WTC11 (cell line): ENCODE measurements around the gene PTPRG.

Source experiments
- FOXP1 ChIP-seq: sonication (generic); formaldehyde crosslinking; IDR thresholded peaks from 2 replicates; pipeline ENCODE4 v1.8.0; 2022; ENCODE audit warnings: missing genetic modification reagents, mild to moderate bottlenecking, moderate library complexity, borderline replicate concordance
- TF ChIP-seq, protein P1 (sequence below): sonication (generic); formaldehyde crosslinking; IDR thresholded peaks from 2 replicates; pipeline ENCODE4 v1.8.0; 2023; ENCODE audit warnings: missing genetic modification reagents, mild to moderate bottlenecking, borderline replicate concordance
- TF ChIP-seq, protein P2 (sequence below): sonication (generic); formaldehyde crosslinking; conservative IDR thresholded peaks from 2 replicates; pipeline ENCODE4 v1.8.1; 2022; ENCODE audit warnings: mild to moderate bottlenecking, missing genetic modification reagents
- TF ChIP-seq, protein P3 (sequence below): sonication (generic); formaldehyde crosslinking; IDR thresholded peaks from 2 replicates; pipeline ENCODE4 v1.8.1; 2022; ENCODE audit warnings: missing genetic modification reagents, borderline replicate concordance
- TF ChIP-seq, protein P4 (sequence below): fragments of 200-600 bp; IDR thresholded peaks from 2 replicates; pipeline ENCODE4 v1.8.0; 2022; ENCODE audit warnings: antibody characterized with exemption

DNA sequence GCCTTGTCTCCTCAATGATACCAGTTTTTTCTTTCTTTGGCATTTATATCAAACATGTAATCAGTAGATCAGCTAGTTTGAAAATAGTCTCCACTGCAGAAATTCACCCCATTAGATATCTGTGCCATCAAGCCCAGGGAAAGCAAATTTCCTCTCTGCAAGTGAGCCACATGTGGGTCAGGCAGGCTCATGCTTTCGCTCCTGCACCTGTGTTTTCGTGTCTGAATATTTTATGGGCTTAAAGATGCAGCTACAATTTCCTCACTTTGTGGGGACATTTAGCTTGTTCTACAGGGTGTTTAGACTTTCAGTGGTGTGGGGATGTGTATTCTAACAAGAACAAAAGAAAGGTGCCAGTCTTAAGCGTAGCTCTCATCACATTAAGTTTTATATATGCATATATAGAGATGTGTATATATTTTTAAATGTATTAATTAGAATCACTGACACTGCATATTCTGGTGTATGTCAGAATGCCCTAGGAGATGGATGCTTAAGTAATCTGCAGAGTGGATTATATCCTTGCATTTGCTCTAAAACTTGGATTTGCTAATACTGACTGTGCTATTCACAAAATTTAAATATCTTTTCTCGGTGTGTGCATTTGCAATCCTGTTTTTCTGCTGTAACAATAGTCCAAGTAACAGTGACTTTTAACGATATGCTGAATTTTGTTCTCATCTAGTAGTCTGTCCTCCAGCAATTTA, 372.6 kb downstream of the PTPRG start:
- TF ChIP-seq, protein P1, sequence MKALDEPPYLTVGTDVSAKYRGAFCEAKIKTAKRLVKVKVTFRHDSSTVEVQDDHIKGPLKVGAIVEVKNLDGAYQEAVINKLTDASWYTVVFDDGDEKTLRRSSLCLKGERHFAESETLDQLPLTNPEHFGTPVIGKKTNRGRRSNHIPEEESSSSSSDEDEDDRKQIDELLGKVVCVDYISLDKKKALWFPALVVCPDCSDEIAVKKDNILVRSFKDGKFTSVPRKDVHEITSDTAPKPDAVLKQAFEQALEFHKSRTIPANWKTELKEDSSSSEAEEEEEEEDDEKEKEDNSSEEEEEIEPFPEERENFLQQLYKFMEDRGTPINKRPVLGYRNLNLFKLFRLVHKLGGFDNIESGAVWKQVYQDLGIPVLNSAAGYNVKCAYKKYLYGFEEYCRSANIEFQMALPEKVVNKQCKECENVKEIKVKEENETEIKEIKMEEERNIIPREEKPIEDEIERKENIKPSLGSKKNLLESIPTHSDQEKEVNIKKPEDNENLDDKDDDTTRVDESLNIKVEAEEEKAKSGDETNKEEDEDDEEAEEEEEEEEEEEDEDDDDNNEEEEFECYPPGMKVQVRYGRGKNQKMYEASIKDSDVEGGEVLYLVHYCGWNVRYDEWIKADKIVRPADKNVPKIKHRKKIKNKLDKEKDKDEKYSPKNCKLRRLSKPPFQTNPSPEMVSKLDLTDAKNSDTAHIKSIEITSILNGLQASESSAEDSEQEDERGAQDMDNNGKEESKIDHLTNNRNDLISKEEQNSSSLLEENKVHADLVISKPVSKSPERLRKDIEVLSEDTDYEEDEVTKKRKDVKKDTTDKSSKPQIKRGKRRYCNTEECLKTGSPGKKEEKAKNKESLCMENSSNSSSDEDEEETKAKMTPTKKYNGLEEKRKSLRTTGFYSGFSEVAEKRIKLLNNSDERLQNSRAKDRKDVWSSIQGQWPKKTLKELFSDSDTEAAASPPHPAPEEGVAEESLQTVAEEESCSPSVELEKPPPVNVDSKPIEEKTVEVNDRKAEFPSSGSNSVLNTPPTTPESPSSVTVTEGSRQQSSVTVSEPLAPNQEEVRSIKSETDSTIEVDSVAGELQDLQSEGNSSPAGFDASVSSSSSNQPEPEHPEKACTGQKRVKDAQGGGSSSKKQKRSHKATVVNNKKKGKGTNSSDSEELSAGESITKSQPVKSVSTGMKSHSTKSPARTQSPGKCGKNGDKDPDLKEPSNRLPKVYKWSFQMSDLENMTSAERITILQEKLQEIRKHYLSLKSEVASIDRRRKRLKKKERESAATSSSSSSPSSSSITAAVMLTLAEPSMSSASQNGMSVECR (CRISPR knock-in tag) = no peak
- TF ChIP-seq, protein P2, sequence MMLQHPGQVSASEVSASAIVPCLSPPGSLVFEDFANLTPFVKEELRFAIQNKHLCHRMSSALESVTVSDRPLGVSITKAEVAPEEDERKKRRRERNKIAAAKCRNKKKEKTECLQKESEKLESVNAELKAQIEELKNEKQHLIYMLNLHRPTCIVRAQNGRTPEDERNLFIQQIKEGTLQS (CRISPR knock-in tag) = no peak
- TF ChIP-seq FOXP1 (CRISPR knock-in tag) = no peak
- TF ChIP-seq, protein P3, sequence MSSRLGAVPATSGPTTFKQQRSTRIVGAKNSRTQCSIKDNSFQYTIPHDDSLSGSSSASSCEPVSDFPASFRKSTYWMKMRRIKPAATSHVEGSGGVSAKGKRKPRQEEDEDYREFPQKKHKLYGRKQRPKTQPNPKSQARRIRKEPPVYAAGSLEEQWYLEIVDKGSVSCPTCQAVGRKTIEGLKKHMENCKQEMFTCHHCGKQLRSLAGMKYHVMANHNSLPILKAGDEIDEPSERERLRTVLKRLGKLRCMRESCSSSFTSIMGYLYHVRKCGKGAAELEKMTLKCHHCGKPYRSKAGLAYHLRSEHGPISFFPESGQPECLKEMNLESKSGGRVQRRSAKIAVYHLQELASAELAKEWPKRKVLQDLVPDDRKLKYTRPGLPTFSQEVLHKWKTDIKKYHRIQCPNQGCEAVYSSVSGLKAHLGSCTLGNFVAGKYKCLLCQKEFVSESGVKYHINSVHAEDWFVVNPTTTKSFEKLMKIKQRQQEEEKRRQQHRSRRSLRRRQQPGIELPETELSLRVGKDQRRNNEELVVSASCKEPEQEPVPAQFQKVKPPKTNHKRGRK = no peak
- TF ChIP-seq, protein P4, sequence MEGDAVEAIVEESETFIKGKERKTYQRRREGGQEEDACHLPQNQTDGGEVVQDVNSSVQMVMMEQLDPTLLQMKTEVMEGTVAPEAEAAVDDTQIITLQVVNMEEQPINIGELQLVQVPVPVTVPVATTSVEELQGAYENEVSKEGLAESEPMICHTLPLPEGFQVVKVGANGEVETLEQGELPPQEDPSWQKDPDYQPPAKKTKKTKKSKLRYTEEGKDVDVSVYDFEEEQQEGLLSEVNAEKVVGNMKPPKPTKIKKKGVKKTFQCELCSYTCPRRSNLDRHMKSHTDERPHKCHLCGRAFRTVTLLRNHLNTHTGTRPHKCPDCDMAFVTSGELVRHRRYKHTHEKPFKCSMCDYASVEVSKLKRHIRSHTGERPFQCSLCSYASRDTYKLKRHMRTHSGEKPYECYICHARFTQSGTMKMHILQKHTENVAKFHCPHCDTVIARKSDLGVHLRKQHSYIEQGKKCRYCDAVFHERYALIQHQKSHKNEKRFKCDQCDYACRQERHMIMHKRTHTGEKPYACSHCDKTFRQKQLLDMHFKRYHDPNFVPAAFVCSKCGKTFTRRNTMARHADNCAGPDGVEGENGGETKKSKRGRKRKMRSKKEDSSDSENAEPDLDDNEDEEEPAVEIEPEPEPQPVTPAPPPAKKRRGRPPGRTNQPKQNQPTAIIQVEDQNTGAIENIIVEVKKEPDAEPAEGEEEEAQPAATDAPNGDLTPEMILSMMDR = no peak
